GM12873 (cell line): Measurements from ENCODE around the gene MBLAC1.

Experiments used
- CTCF ChIP-seq: IDR thresholded peaks from 2 replicates; pipeline ENCODE4 v1.5.1; 2012; ENCODE audit warnings: low read depth, mild to moderate bottlenecking, moderate library complexity, low read length, control low read depth; ENCODE audit not compliant: insufficient read depth; ENCODE audit errors: missing control alignments

Gene MBLAC1

GRCh38 chr7:100127866-100128636 lies 1.3 kb downstream of the MBLAC1 start:
- TF ChIP-seq CTCF, result peak; percentile 1

- TF ChIP-seq CTCF, result no peak
Observed at GRCh38 chr7:100128637-100128963, 1.8 kb downstream of the MBLAC1 start.

GRCh38 chr7:100130608-100131453 lies 4.1 kb downstream of the MBLAC1 start:
- TF ChIP-seq CTCF, result peak; percentile 81

- TF ChIP-seq CTCF, result no peak
Observed at GRCh38 chr7:100132126-100132525, 5.4 kb downstream of the MBLAC1 start.

GRCh38 chr7:100132697-100133151 lies 6.0 kb downstream of the MBLAC1 start:
- peak; percentile 99 for TF ChIP-seq CTCF

GRCh38 chr7:100137851-100138760 lies 11.3 kb downstream of the MBLAC1 start:
- no peak for TF ChIP-seq CTCF

GRCh38 chr7:100141555-100141949 lies 14.8 kb downstream of the MBLAC1 start:
- TF ChIP-seq CTCF, result no peak
